Measurements from ENCODE around the gene DPYD.

DPYD gene

DNA sequence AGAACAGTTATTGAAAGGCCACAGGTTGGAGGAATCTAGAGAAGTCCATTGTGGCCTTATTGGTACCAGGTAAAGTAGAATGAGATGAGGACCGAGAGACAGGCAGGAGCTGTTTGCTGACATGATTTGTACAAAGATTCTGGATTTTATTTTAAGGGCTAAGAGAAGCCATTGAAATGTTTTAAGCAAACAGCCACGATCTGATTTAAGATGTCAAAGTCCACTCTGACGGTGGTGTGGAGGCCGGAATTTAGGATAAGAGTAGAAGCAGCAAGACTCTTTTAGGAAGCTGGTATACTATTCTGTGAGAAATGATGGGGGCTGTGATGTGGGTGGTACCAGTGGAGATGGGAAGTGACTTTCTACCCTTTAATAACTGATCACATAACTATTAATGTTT is 418.5 kb downstream of the DPYD start:
- Histone ChIP-seq H3K27me3 (ENCODE audit: insufficient read depth, low read depth) (no peaks in the 10 kb centered on the region), H4K20me1 (ENCODE audit: insufficient read depth) (no peaks in the 10 kb centered on the region), H3K4me2 (no peak overlapping the region), H3K27ac (no peak overlapping the region), H3K4me3 (IDR thresholded peaks at IDR 0.05; ENCODE audit: insufficient read depth, low read depth, low read length) (no peak overlapping the region), H3K4me1 (ENCODE audit: low read depth, poor library complexity, severe bottlenecking) (no peaks in the 10 kb centered on the region), H2AFZ (ENCODE audit: low read depth) (no peak overlapping the region), H3K79me2 (ENCODE audit: insufficient read depth, low read depth) (no peaks in the 10 kb centered on the region), H3K36me3 (ENCODE audit: insufficient read depth) (no peaks in the 10 kb centered on the region), H3K9ac (no peak overlapping the region)
- TF ChIP-seq, protein P1, sequence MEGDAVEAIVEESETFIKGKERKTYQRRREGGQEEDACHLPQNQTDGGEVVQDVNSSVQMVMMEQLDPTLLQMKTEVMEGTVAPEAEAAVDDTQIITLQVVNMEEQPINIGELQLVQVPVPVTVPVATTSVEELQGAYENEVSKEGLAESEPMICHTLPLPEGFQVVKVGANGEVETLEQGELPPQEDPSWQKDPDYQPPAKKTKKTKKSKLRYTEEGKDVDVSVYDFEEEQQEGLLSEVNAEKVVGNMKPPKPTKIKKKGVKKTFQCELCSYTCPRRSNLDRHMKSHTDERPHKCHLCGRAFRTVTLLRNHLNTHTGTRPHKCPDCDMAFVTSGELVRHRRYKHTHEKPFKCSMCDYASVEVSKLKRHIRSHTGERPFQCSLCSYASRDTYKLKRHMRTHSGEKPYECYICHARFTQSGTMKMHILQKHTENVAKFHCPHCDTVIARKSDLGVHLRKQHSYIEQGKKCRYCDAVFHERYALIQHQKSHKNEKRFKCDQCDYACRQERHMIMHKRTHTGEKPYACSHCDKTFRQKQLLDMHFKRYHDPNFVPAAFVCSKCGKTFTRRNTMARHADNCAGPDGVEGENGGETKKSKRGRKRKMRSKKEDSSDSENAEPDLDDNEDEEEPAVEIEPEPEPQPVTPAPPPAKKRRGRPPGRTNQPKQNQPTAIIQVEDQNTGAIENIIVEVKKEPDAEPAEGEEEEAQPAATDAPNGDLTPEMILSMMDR (conservative IDR thresholded peaks at IDR 0.05; ENCODE audit: low read depth, low read length), result no peak

- H3K27ac ChIP-seq, result no peak overlapping the region
- no peaks in the 10 kb centered on the region for H3K27me3 ChIP-seq (ENCODE audit: insufficient read depth, low read depth)
- H3K4me2 ChIP-seq, result no peak overlapping the region
- H3K4me3 ChIP-seq (IDR thresholded peaks at IDR 0.05; ENCODE audit: insufficient read depth, low read depth, low read length), result no peak overlapping the region
- no peaks in the 10 kb centered on the region for H3K36me3 ChIP-seq (ENCODE audit: insufficient read depth)
- no peak overlapping the region for H3K9ac ChIP-seq
- no peak overlapping the region for H2AFZ ChIP-seq (ENCODE audit: low read depth)
- no peaks in the 10 kb centered on the region for H3K4me1 ChIP-seq (ENCODE audit: low read depth, poor library complexity, severe bottlenecking)
- TF ChIP-seq, protein P1 (conservative IDR thresholded peaks at IDR 0.05; ENCODE audit: low read depth, low read length), result no peak
- no peaks in the 10 kb centered on the region for H3K79me2 ChIP-seq (ENCODE audit: insufficient read depth, low read depth)
- H4K20me1 ChIP-seq (ENCODE audit: insufficient read depth), result no peaks in the 10 kb centered on the region
These were observed 419.2 kb downstream of the DPYD start for GRCh38 chr1:97501628-97502027.

DNA sequence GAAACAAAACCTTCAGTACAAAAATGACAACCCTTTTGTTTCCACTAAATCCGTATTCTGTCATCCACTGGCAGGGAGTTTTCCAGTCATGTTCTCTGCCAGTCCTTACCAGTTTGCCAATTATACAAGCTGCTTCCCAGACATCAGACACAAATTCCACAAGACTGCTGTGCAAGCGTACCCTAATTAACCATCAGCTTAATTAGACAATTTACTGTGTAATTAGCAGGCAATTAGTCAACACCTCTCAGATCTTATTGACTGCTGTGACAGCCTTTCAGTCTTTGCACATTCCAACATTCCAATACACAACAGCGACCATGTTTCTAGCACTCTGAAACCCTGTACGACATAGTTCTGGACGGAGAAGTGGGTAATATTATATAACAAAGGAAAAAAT is 420.1 kb downstream of the DPYD start:
- H3K4me2 ChIP-seq, result no peak overlapping the region
- H3K4me1 ChIP-seq (ENCODE audit: low read depth, poor library complexity, severe bottlenecking), result no peaks in the 10 kb centered on the region
- no peak overlapping the region for H3K9ac ChIP-seq
- TF ChIP-seq, protein P1 (conservative IDR thresholded peaks at IDR 0.05; ENCODE audit: low read depth, low read length), result no peak
- no peaks in the 10 kb centered on the region for H3K36me3 ChIP-seq (ENCODE audit: insufficient read depth)
- H3K79me2 ChIP-seq (ENCODE audit: insufficient read depth, low read depth), result no peaks in the 10 kb centered on the region
- no peaks in the 10 kb centered on the region for H3K27me3 ChIP-seq (ENCODE audit: insufficient read depth, low read depth)
- H4K20me1 ChIP-seq (ENCODE audit: insufficient read depth), result no peaks in the 10 kb centered on the region
- no peak overlapping the region for H2AFZ ChIP-seq (ENCODE audit: low read depth)
- H3K27ac ChIP-seq, result no peak overlapping the region
- no peak overlapping the region for H3K4me3 ChIP-seq (IDR thresholded peaks at IDR 0.05; ENCODE audit: insufficient read depth, low read depth, low read length)

DNA sequence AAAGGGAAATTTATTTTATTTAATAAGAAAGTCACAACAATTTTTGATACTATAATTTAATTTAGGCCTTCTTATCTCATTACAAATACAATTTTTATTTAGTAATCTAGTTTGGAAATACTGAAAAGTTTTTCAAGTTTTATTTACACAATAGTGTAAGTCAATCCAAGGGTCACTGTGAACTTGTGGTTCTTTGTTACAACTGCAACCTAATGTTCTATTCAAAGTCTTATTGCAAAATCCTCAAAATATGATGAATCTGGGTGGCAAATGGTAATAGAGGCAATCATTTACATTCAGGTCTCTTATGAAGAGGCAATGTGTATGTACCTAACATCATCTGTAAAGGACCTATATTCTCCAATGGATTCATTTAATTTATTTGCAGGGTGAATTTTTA is 421.2 kb downstream of the DPYD start:
- H3K79me2 ChIP-seq (ENCODE audit: insufficient read depth, low read depth), result no peaks in the 10 kb centered on the region
- H3K4me3 ChIP-seq (IDR thresholded peaks at IDR 0.05; ENCODE audit: insufficient read depth, low read depth, low read length), result no peak overlapping the region
- H3K4me2 ChIP-seq, result no peak overlapping the region
- no peak overlapping the region for H2AFZ ChIP-seq (ENCODE audit: low read depth)
- no peaks in the 10 kb centered on the region for H3K36me3 ChIP-seq (ENCODE audit: insufficient read depth)
- H3K4me1 ChIP-seq (ENCODE audit: low read depth, poor library complexity, severe bottlenecking), result no peaks in the 10 kb centered on the region
- H4K20me1 ChIP-seq (ENCODE audit: insufficient read depth), result no peaks in the 10 kb centered on the region
- no peaks in the 10 kb centered on the region for H3K27me3 ChIP-seq (ENCODE audit: insufficient read depth, low read depth)
- H3K9ac ChIP-seq, result no peak overlapping the region
- TF ChIP-seq, protein P1 (conservative IDR thresholded peaks at IDR 0.05; ENCODE audit: low read depth, low read length), result no peak
- H3K27ac ChIP-seq, result no peak overlapping the region
